Fibroblast of villous mesenchyme (primary cell): Measurements from ENCODE around the gene ATP2C2. TPM values are rescaled to one million over a fixed set of nuclear protein-coding genes. Genes with fewer than 3 reads are reported as not detected.
"Not testable (repeated sequence)": the region's sequence is repeated elsewhere in the genome, so short reads cannot be mapped to it uniquely, and the experiment has no call there.

Experiments
- DNase-seq: peaks from one replicate; pipeline ENCODE4 v3.0.0-alpha.2; 2010; ENCODE audit warnings: low read depth
- H3K4me3 ChIP-seq: 2 replicates; pipeline ENCODE4 v1.5.1; 2011; ENCODE audit warnings: low read depth, mild to moderate bottlenecking, low read length
- total RNA-seq: library from RNA; depleted of rRNA; stranded (reverse); fragments of >200 nt; gene quantifications from 2 replicates; pipeline ENCODE4 v1.2.3, GENCODE V29; 2012
- TF ChIP-seq, protein P1 (sequence below): IDR thresholded peaks from 2 replicates; pipeline ENCODE4 v1.5.1; 2012; ENCODE audit warnings: low read depth, mild to moderate bottlenecking, low read length; ENCODE audit not compliant: insufficient read depth

The ATP2C2 gene
- total RNA-seq, 1 donor = not detected

DNA sequence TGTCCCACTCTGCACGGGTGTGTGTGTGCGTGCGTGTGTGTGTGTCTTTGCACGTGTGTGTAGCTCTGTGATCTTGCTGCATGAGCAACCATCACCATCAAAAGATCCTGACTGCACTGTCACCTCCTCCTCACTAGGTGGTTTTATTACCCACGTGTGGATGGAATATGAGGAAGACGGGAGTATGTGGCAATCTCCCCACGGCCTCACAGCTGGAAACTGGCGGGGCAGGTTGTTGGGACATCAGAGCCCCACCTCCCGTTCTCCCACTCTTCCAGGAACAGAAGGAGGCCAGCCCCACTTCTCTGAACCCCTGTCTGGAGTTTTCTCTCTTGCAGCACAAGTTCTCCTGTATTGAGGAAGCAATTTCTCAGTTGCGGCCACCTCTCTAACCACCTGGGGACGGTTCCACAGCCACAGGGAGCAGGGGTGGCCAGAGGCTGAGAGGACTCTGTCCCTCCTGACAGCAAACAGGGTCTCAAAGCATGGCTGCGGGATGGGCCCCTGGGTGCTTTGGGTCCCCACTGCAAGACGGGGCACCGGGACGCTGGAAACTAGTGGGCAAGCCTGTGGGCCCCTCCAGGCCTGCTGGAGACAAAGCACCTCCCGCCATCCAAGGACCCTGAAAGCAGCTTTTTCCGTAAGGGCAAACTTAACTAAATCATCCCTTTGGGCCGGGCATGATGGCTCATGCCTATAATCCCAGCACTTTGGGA, 27.9 kb upstream of the ATP2C2 start:
- TF ChIP-seq, protein P1, sequence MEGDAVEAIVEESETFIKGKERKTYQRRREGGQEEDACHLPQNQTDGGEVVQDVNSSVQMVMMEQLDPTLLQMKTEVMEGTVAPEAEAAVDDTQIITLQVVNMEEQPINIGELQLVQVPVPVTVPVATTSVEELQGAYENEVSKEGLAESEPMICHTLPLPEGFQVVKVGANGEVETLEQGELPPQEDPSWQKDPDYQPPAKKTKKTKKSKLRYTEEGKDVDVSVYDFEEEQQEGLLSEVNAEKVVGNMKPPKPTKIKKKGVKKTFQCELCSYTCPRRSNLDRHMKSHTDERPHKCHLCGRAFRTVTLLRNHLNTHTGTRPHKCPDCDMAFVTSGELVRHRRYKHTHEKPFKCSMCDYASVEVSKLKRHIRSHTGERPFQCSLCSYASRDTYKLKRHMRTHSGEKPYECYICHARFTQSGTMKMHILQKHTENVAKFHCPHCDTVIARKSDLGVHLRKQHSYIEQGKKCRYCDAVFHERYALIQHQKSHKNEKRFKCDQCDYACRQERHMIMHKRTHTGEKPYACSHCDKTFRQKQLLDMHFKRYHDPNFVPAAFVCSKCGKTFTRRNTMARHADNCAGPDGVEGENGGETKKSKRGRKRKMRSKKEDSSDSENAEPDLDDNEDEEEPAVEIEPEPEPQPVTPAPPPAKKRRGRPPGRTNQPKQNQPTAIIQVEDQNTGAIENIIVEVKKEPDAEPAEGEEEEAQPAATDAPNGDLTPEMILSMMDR = no peak

DNA sequence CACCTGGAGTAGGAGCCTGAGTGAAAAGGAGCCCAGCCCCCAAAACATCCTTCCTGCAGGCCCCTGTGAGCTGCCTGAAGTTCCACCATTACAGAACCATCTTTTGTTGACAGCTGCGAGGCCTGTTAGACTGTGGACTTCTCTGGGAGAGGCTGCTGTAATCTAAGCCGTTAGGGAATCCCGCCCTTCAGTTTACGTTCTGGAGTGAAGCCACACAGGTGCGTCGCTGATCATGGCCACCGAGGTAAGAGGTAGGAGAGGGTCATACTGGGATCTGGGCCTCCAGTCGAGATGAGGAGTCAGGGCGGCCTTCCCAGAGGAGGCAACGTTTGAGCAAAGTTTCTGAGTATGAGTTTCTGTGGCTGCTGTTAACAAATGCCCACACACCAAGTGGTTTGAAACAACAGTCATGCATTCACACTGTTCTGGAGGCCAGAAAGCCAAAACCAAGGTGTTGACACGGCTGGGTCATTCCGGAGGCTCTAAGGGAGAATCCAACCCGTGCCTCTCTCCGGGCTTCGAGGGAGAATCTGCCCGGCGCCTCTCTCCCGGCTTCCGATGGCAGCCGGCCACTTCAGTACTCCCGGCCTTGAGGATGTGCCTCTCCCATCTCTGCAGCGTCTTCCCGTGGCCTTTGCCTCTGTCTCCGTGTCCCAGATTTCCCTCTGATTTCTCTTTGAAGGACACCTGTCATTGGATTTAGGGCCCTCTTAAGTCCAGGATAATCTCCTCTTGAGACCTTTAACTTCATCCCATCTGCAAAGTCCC, 26.6 kb upstream of the ATP2C2 start:
- no peak overlapping the region for H3K4me3 ChIP-seq
- TF ChIP-seq, protein P1 = no peak
- DNase-seq = no peak

More for the DNA sequence above, 27.9 kb upstream of the ATP2C2 start:
- peak; percentile 20 for DNase-seq
- H3K4me3 ChIP-seq = no peak overlapping the region

DNA sequence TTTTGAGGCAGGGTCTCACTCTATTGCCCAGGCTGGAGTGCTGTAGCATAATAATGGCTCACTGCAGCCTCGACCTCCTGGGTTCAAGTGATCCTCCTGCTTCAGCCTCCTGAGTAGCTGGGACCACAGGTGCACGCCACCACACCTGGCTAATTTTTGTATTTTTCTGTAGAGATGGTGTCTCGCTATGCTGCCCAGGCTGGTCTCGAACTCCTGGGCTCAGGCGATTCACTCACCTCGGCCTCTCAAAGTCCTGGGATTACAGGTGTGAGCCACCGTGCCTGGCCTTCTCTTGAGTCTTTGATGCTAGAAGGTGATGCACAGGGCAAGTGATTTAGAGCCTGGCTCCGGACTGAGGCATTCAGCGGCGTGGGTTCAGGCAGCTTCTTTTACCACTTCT, 24.5 kb upstream of the ATP2C2 start:
- not testable (repeated sequence) for DNase-seq, H3K4me3 ChIP-seq

DNA sequence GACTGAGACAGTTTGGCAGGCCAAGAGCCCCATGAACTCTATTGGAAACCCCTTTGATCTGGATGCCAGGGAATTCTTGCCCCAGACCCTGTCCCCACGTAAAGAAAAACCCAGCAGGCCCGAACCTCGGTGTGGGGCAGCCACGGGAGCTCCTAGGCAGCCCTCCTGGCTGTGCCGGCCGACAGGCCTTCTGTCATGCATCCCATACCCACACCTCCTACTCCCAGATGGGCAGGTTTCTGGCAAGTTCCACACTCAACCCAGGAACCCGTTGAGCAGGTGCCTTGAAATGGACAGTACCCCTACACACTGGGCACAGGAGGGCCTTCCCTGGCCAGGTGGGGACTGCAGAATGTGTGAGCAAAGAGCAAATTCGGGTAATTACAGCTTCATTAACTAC, 23.6 kb upstream of the ATP2C2 start:
- DNase-seq = no peak
- TF ChIP-seq, protein P1 = no peak
- no peak overlapping the region for H3K4me3 ChIP-seq

DNA sequence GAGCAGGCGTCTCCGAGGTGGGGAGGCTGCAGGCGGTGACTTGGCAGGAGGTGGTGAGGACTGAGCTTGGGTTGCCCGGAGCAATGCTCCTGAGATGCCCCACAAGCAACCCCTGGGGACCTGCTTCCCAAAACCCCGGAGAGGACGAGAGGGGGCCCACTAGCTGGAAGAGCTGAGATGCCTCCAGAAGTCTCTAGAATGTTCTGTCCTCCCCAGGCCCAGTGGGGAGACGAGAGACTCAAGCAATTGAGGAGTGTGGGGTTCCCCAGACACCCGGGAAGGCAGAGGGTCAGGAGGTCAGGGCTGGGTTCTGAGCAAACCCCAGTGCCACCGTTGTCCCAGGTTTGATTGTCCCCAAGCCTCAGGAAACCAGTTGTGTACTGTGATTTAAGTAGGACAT, 21.2 kb upstream of the ATP2C2 start:
- no peak for DNase-seq
- H3K4me3 ChIP-seq = no peak overlapping the region
- TF ChIP-seq, protein P1 = no peak

DNA sequence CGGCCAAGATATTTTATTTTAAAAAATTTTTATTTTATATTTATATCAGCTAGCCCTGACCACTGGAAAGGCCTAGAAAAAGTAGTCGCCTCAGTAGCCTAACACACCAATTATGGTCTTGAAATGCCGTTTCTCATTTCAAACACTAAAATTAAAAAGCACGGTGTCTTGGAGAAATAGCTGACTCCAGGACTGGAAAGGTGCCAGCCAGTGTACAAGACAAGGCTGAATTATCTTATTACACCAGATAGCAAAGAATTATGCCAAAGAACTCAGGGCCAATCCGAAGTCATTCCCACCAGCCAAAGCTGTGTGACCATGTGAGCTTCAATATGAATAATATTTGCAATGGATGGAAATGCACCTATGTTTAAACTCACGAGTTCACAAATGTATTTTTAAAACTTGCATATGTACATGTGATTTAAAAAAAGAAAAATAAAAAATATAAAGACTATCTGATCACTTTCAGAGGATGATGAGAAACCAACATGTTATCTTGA, 19.9 kb upstream of the ATP2C2 start:
- TF ChIP-seq, protein P1 = no peak
- no peak overlapping the region for H3K4me3 ChIP-seq
- DNase-seq = no peak

DNA sequence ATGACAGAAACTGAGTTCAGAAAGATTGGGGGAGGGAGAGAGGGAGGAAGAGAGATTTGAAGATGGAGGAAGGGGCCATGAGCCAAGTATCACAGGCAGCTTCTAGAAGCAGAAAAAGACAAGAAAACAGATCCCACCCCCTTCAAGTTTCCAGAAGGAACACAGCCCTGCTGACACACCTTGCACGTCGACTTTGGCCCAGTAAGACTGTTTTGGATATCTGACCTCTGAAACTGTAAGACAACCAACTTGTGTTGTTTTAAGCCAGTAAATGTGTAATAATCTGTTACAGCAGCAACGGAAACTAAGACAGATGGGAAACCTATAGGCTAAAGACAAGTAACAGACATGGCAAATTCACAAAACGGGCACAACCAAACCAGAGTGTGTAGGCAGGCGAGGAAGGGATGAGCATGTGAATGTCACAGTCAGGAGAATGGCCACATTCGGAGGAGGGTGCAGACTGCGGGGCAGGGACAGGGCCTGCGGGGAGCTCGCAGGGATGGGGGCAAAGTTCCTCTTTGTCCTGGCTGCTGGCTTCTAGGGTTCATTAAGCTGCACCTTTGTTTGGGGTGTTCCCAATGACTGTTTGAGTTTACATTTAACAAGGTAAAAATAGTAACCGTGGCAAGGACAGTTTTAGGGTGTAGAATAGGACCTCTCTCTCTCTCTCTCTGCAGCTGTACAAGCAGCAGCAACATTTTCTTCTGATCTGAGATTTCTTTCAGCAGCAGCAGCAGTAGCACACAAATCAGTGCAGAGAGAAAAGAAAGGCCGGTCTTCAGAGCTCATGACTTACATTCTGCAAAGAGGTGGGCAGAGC, 18.3 kb upstream of the ATP2C2 start:
- DNase-seq = no peak
- TF ChIP-seq, protein P1 = no peak
- H3K4me3 ChIP-seq = no peak overlapping the region
